ENCODE measurements around the gene FLNA. TPM values are rescaled to one million over a fixed set of nuclear protein-coding genes. Genes with fewer than 3 reads are reported as not detected.

The FLNA gene
- total RNA-seq, 2 donors from 2014 or later = 230 to 308 TPM

- H3K9me3 ChIP-seq = no peaks in the 10 kb centered on the region
- DNase-seq = peak in 2 of 4 donors; percentile 4 to 13
- no peak for ATAC-seq
- no peaks in the 10 kb centered on the region for H3K36me3 ChIP-seq (replicated peaks in 1 of 2; ENCODE audit: insufficient read depth in 1 of 2, low read depth in 2 of 2)
- TF ChIP-seq CTCF (IDR thresholded peaks at IDR 0.05) (no peak), POLR2A (IDR thresholded peaks at IDR 0.05) (no peak)
- H3K4me1 ChIP-seq = peaks cover 18% of the 10 kb centered on the region
- no peak overlapping the region for H3K4me3 ChIP-seq
- no peaks in the 10 kb centered on the region for H3K27me3 ChIP-seq
- intact Hi-C loops (cut with DNase I) = loop anchor here (5.0 kb wide), 1 partner anchor 51 kb away; no protein-coding TSS in a partner anchor
- no peak overlapping the region for H3K27ac ChIP-seq
- WGBS, 2 donors = 26 to 61% methylated on average over 3 to 10 of the region's 14 CpGs
Observed at GRCh38 chrX:154383359-154384283, 9.2 kb upstream of the FLNA start.

GRCh38 chrX:154382483-154383069 lies 8.1 kb upstream of the FLNA start:
- ATAC-seq (no peak), DNase-seq (no peak)
- H3K27ac ChIP-seq = no peak overlapping the region
- 69 to 78% methylated on average over 9 of the region's 11 CpGs for WGBS, 2 donors
- no peak overlapping the region for H3K4me3 ChIP-seq
- TF ChIP-seq POLR2A (IDR thresholded peaks at IDR 0.05) = no peak
- TF ChIP-seq CTCF (IDR thresholded peaks at IDR 0.05) = no peak
- H3K36me3 ChIP-seq (replicated peaks in 1 of 2; ENCODE audit: insufficient read depth in 1 of 2, low read depth in 2 of 2) = no peaks in the 10 kb centered on the region
- H3K9me3 ChIP-seq = no peaks in the 10 kb centered on the region
- intact Hi-C loops (cut with DNase I) = loop anchor here (5.0 kb wide), 1 partner anchor 50 kb away; no protein-coding TSS in a partner anchor
- H3K27me3 ChIP-seq = no peaks in the 10 kb centered on the region
- peaks cover 25% of the 10 kb centered on the region for H3K4me1 ChIP-seq

GRCh38 chrX:154381271-154381670 lies 6.8 kb upstream of the FLNA start:
- WGBS, 2 donors = 60 to 100% methylated on average over 3 to 5 of the region's 6 CpGs
- no peak overlapping the region for H3K27ac ChIP-seq
- H3K4me1 ChIP-seq = peaks cover 25% of the 10 kb centered on the region
- H3K4me3 ChIP-seq = no peak overlapping the region
- DNase-seq = no peak
- no peaks in the 10 kb centered on the region for H3K9me3 ChIP-seq
- ATAC-seq = no peak
- intact Hi-C loops (cut with DNase I) = loop anchor here (5.0 kb wide), 1 partner anchor 49 kb away; no protein-coding TSS in a partner anchor
- H3K36me3 ChIP-seq (replicated peaks in 1 of 2; ENCODE audit: insufficient read depth in 1 of 2, low read depth in 2 of 2) = no peaks in the 10 kb centered on the region
- no peaks in the 10 kb centered on the region for H3K27me3 ChIP-seq
- TF ChIP-seq POLR2A (IDR thresholded peaks at IDR 0.05) (no peak), CTCF (IDR thresholded peaks at IDR 0.05) (no peak)

- no peaks in the 10 kb centered on the region for H3K36me3 ChIP-seq (replicated peaks in 1 of 2; ENCODE audit: insufficient read depth in 1 of 2, low read depth in 2 of 2)
- no peaks in the 10 kb centered on the region for H3K9me3 ChIP-seq
- no peak overlapping the region for H3K4me3 ChIP-seq
- intact Hi-C loops (cut with DNase I) = loop anchor here (5.0 kb wide), 1 partner anchor 48 kb away; no protein-coding TSS in a partner anchor
- H3K27me3 ChIP-seq = no peaks in the 10 kb centered on the region
- peak overlapping the region in 1 of 4 donors; percentile 96 for H3K27ac ChIP-seq
- TF ChIP-seq CTCF (IDR thresholded peaks at IDR 0.05) (no peak), POLR2A (IDR thresholded peaks at IDR 0.05) (no peak)
- DNase-seq (no peak), ATAC-seq (no peak)
- 79 to 84% methylated on average over 10 to 12 of the region's 14 CpGs for WGBS, 2 donors
- peaks cover 25% of the 10 kb centered on the region for H3K4me1 ChIP-seq
Observed at GRCh38 chrX:154380787-154381186, 6.4 kb upstream of the FLNA start.
